ENCODE data around the gene PMEPA1.

The PMEPA1 gene

GRCh38 chr20:57615445-57615811, 94.4 kb downstream of the PMEPA1 start:
- no peaks in the 10 kb centered on the region for H3K36me3 Mint-ChIP-seq (ENCODE audit: low read depth)
- no peaks in the 10 kb centered on the region for H3K9me3 Mint-ChIP-seq
- peaks cover 51% of the 10 kb centered on the region for H3K27me3 Mint-ChIP-seq (ENCODE audit: low read depth, poor library complexity)
- H3K4me1 Mint-ChIP-seq = peaks cover 16% of the 10 kb centered on the region
- no peak for DNase-seq
- H3K27ac Mint-ChIP-seq = no peak overlapping the region
- H3K4me3 Mint-ChIP-seq = no peak overlapping the region
- TF ChIP-seq CTCF (IDR thresholded peaks at IDR 0.05) = no peak

- H3K27ac Mint-ChIP-seq = no peak overlapping the region
- no peaks in the 10 kb centered on the region for H3K36me3 Mint-ChIP-seq (ENCODE audit: low read depth)
- no peak overlapping the region for H3K4me3 Mint-ChIP-seq
- DNase-seq = no peak
- no peak for TF ChIP-seq CTCF (IDR thresholded peaks at IDR 0.05)
- peaks cover 51% of the 10 kb centered on the region for H3K27me3 Mint-ChIP-seq (ENCODE audit: low read depth, poor library complexity)
- H3K9me3 Mint-ChIP-seq = no peaks in the 10 kb centered on the region
- peaks cover 22% of the 10 kb centered on the region for H3K4me1 Mint-ChIP-seq
Observed at GRCh38 chr20:57614490-57615444, 95.0 kb downstream of the PMEPA1 start.

GRCh38 chr20:57613481-57613921, 96.3 kb downstream of the PMEPA1 start:
- Mint-ChIP-seq H3K4me3 (no peak overlapping the region), H3K36me3 (ENCODE audit: low read depth) (no peaks in the 10 kb centered on the region), H3K27me3 (ENCODE audit: low read depth, poor library complexity) (peaks cover 50% of the 10 kb centered on the region), H3K4me1 (peaks cover 24% of the 10 kb centered on the region), H3K9me3 (no peaks in the 10 kb centered on the region), H3K27ac (no peak overlapping the region)
- TF ChIP-seq CTCF (IDR thresholded peaks at IDR 0.05) = no peak
- no peak for DNase-seq

- H3K27ac Mint-ChIP-seq = no peak overlapping the region
- peaks cover 20% of the 10 kb centered on the region for H3K4me1 Mint-ChIP-seq
- no peaks in the 10 kb centered on the region for H3K9me3 Mint-ChIP-seq
- peaks cover 49% of the 10 kb centered on the region for H3K27me3 Mint-ChIP-seq (ENCODE audit: low read depth, poor library complexity)
- DNase-seq = no peak
- TF ChIP-seq CTCF (IDR thresholded peaks at IDR 0.05) = no peak
- H3K4me3 Mint-ChIP-seq = no peak overlapping the region
- H3K36me3 Mint-ChIP-seq (ENCODE audit: low read depth) = no peaks in the 10 kb centered on the region
Observed at GRCh38 chr20:57612916-57613315, 96.9 kb downstream of the PMEPA1 start.

GRCh38 chr20:57612436-57612835, 97.4 kb downstream of the PMEPA1 start:
- Mint-ChIP-seq H3K27ac (no peak overlapping the region), H3K4me1 (peaks cover 20% of the 10 kb centered on the region), H3K4me3 (no peak overlapping the region), H3K9me3 (no peaks in the 10 kb centered on the region), H3K36me3 (ENCODE audit: low read depth) (no peaks in the 10 kb centered on the region), H3K27me3 (ENCODE audit: low read depth, poor library complexity) (peaks cover 45% of the 10 kb centered on the region)
- DNase-seq = no peak
- TF ChIP-seq CTCF (IDR thresholded peaks at IDR 0.05) = no peak
